Epithelial cell of esophagus (primary cell): ENCODE measurements around the gene EHD1.

Source experiments
- DNase-seq: peaks from one replicate; pipeline ENCODE4 v3.0.0; 2010; ENCODE audit warnings: low read depth
- H3K4me3 ChIP-seq: 2 replicates; pipeline ENCODE4 v1.5.1; 2011; ENCODE audit warnings: mild to moderate bottlenecking, low read length, control low read depth
- CTCF ChIP-seq: IDR thresholded peaks from 2 replicates; pipeline ENCODE4 v1.5.1; 2011; ENCODE audit warnings: low read depth, mild to moderate bottlenecking, low read length, control low read depth, inconsistent platforms; ENCODE audit not compliant: insufficient read depth; ENCODE audit errors: missing control alignments

The EHD1 gene

GRCh38 chr11:64896448-64897022, 18.1 kb upstream of the EHD1 start:
- TF ChIP-seq CTCF: no peak
- DNase-seq: no peak
- no peak overlapping the region for H3K4me3 ChIP-seq

GRCh38 chr11:64894812-64895452, 16.5 kb upstream of the EHD1 start:
- H3K4me3 ChIP-seq: no peak overlapping the region
- no peak for DNase-seq
- TF ChIP-seq CTCF: no peak

- TF ChIP-seq CTCF: peak; percentile 77
- DNase-seq: peak; percentile 64
- no peak overlapping the region for H3K4me3 ChIP-seq
These were observed 15.8 kb upstream of the EHD1 start for GRCh38 chr11:64894070-64894811.

GRCh38 chr11:64893194-64894069, 15.0 kb upstream of the EHD1 start:
- H3K4me3 ChIP-seq: no peak overlapping the region
- TF ChIP-seq CTCF: no peak
- no peak for DNase-seq

GRCh38 chr11:64892838-64893193, 14.4 kb upstream of the EHD1 start:
- no peak overlapping the region for H3K4me3 ChIP-seq

GRCh38 chr11:64892411-64892831, 14.0 kb upstream of the EHD1 start:
- no peak for TF ChIP-seq CTCF
- H3K4me3 ChIP-seq: no peak overlapping the region
- DNase-seq: no peak

More at GRCh38 chr11:64892838-64893193, 14.4 kb upstream of the EHD1 start:
- DNase-seq: no peak
- TF ChIP-seq CTCF: no peak
